DMS53 treated with DMSO at 0.1 percent for 48 hours (cell line): Measurements from ENCODE around the gene KLF17.
"Not testable (repeated sequence)": the region's sequence is repeated elsewhere in the genome, so short reads cannot be mapped to it uniquely, and the experiment has no call there.

Experiments used
- DNase-seq: peaks from one replicate; lab custom pipeline; 2025; ENCODE audit not compliant: unreplicated experiment; lab: John Stamatoyannopoulos, UW

The KLF17 gene

GRCh38 chr1:44108971-44109370 is 9.7 kb upstream of the KLF17 start:
- no peak for DNase-seq

- no peak for DNase-seq
Measured at GRCh38 chr1:44110916-44111315, 7.7 kb upstream of the KLF17 start.

DNA sequence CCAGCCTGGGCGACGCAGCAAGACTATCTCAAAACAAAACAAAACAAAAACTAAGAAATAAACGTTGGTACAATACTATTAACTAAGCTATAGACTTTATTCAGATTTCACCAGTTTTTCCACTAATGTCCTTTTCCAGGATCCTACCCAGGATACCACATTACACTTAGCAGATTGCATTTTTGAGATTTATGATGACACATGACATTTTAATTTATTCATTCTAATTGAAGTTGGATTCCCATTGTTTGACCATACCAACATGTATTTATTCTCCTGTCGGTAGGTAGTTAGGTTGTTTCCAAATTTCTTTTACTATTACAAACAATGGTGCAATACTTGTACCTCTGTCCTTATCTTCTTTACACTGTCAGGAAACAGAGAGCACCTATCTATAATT is 6.8 kb upstream of the KLF17 start:
- DNase-seq, result no peak

DNA sequence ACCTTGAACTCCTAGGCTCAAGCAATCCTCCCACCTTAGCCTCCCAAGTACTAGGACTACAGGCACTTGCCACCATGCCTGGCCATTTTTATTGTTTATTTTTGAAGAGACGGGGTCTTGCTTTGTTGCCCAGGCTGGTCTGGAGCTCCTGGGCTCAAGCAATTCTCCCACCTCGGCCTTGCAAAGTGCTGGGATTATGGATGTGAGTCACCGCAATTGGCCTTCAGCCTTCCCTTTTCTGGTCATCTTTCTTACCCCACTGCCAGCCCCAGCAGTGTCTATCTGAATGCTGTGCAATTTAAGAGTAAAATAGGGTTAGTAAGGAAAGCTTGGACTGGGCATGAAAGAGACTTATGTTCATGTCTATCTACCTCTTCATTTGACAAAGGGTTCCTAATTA is 6.1 kb upstream of the KLF17 start:
- no peak for DNase-seq

DNA sequence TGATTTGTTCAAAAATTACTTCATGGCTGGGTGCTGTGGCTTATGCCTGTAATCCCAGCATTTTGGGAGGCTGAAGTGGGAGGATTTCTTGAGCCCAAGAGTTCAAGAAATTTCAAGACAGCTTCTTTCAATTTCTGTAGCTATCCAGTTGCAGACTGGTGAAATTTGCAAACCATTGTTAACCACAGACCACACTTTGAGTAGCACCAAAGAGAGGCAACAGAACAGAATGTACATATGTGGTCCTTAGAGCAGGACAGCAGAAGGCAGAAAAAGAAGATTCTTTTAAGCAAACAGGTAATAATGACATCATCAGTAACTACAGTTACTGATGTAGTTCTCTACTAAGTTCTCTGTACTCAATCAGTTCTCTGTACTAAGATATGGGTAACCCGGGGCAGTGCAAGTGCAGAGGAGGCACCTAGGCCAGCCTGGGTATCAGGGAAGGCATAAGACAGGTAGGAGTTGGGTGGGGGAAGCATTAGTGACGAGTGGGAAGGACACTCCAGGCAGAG is 5.5 kb upstream of the KLF17 start:
- no peak for DNase-seq

- DNase-seq, result no peak
Measured at GRCh38 chr1:44114098-44114497, 4.5 kb upstream of the KLF17 start.

DNA sequence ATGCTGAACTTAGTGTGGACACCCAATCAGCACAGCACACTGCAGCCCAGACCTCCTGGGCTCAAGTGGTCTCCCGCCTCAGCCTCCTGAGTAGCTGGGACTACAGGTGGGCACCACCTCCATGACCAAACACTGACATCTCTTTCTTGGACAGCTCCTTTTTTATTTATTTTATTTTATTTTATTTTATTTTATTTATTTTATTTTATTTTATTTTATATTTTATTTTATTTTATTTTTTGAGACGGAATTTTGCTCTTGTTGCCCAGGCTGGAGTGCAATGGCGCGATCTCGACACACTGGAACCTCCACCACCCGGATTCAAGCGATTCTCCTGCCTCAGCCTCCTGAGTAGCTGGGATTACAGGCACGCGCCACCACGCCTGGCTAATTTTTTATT is 1.3 kb upstream of the KLF17 start:
- DNase-seq, result not testable (repeated sequence)

DNA sequence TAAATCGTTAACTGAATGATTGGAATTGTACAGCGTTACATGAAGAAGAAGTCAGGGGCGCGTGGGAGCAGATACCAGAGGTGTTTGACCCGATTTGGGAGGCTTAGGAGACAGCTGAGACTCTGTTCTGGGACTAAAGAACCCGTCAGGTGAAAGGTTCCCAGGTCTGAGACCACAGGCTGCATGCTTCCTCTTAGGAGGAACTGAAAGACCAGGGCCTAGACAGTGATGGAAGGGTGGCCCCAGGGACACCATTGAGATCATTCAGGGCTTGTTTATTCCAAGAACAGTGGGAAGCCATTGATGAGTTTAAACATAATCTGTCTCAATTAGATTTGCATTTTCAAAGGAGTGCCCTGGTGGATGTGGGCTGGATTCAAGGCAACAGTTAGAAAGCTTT is 904 bp downstream of the KLF17 start:
- no peak for DNase-seq

GRCh38 chr1:44120398-44120949 is 1.9 kb downstream of the KLF17 start:
- DNase-seq, result no peak

DNA sequence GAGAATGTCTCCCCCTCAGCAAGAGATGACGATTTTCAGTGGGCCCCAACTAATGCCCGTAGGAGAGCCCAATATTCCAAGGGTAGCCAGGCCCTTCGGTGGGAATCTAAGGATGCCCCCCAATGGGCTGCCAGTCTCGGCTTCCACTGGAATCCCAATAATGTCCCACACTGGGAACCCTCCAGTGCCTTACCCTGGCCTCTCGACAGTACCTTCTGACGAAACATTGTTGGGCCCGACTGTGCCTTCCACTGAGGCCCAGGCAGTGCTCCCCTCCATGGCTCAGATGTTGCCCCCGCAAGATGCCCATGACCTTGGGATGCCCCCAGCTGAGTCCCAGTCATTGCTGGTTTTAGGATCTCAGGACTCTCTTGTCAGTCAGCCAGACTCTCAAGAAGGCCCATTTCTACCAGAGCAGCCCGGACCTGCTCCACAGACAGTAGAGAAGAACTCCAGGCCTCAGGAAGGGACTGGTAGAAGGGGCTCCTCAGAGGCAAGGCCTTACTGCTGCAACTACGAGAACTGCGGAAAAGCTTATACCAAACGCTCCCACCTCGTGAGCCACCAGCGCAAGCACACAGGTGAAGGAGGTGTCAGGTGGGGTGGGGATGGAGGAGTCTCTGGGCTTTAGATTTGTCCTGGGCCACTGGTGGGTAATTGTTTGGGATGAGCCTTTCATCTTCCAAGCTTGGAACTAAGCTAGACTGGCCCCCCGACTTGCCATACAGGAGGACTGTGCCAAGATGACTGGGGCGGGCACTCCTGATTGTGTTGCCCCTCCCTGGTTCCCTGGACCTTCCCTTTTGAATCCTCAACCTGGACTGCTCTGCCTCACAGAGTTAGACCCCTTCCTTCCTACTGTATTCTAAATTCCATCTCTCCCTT is 11.2 kb downstream of the KLF17 start:
- no peak for DNase-seq

- no peak for DNase-seq
Measured at GRCh38 chr1:44131411-44131810, 12.8 kb downstream of the KLF17 start.

DNA sequence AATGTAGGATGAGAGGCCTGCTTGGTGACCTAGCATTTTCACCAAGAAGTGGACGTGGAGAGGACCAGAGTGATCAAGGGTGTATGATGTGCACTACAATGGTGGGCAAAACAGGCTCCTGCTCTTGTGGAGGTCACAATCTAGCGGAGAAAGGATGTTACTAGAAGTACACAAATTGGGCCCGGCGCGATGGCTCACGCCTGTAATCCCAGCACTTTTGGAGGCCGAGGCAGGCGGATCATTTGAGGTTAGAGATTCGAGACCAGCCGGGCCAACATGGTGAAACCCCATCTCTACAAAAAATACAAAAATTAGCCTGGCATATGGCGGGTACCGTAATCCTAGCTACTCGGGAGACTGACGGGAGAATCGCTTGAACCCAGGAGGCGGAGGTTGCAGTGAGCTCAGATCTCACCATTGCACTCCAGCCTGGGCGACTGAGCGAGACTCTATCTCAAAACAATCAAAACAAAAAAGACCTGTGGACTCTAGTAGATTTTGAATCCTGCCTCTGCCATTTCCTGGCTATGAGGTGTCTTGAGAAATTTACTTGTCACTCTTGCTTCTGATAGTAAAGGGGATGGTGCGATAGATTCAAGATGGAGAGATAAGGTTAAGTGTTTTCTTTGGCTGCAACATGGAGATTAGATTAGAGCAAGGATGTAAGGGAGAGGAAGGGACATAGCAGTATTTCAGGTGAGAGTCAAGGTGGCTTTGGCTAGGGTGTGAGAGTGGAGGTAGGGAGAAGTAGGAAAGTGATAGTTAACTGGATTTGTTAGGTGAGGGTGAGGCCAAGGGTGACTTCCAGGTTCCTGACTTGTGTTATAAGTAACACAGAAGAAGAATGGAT is 15.7 kb downstream of the KLF17 start:
- DNase-seq, result no peak

GRCh38 chr1:44135886-44136285 is 17.3 kb downstream of the KLF17 start:
- DNase-seq, result no peak

DNA sequence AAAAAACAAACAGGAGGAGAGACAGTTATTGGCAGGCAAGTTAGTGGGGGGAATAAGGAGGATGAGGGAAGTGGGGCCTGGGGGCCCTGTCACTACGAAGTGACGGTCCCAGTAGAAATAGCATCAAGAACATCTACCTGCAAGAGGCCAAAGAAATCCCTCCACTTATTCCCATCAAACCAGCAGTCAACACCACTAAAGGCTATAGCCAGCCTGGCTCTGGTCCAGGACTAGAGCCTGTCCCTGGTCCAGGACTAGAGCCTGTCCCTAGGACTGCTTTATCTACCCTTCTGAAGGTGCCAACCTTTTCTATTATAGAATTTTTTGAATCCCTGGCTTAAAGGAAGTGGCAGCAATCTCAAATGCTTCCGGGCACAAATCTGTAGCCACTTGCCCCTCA is 19.6 kb downstream of the KLF17 start:
- DNase-seq, result no peak

DNA sequence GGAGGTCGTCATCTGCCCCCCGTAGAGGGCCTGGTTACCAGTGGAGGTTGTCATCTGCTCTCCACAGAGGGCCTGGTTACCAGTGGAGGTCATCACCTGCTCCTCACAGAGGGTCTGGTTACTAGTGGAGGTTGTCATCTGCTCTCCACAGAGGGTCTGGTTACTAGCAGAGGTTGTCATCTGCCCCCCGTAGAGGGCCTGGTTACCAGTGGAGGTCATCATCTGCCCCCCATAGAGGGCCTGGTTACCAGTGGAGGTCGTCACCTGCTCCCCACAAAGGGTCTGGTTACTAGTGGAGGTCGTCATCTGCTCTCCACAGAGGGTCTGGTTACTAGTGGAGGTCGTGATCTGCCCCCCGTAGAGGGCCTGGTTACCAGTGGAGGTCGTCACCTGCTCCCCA is 20.9 kb downstream of the KLF17 start:
- DNase-seq, result not testable (repeated sequence)

- DNase-seq, result no peak
Measured at GRCh38 chr1:44141531-44141930, 22.9 kb downstream of the KLF17 start, which contains the start of gene KLF18. TSS of gene KLF18 (minus strand) at chr1:44141631. CDS start at chr1:44141631, 0 bp downstream.

- DNase-seq, result no peak
Measured at GRCh38 chr1:44144962-44145756, 26.5 kb downstream of the KLF17 start.

GRCh38 chr1:44146536-44147361 is 28.1 kb downstream of the KLF17 start:
- no peak for DNase-seq

GRCh38 chr1:44147582-44147981 is 29.0 kb downstream of the KLF17 start:
- DNase-seq, result no peak

DNA sequence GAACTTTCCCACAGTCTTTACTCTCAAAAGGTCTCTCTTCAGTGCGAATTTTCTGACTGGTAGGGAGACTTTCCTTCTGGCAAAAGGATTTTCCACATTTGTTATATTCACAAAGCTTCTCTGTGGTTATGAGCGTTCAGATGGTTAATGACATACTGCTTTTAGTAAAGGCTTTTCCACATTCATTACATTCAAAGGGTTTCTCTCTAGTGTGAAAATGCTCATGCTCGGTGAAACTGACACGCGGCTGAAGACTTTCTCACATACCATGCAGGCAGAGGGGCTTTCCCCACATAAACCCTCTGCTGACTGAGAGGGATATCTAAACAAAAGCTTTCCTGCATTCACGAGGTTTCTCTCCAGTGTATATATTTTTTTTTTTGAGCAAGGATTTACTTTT is 32.7 kb downstream of the KLF17 start:
- no peak for DNase-seq
